GM18498 (cell line): ENCODE measurements around the gene APBA3.

Source experiments
- ATAC-seq: cut with Tn5 transposase; IDR thresholded peaks from one replicate; pipeline ENCODE4 v1.9.1; 2021; ENCODE audit warnings: mild to moderate bottlenecking, moderate library complexity; ENCODE audit not compliant: unreplicated experiment

Gene APBA3, protein sequence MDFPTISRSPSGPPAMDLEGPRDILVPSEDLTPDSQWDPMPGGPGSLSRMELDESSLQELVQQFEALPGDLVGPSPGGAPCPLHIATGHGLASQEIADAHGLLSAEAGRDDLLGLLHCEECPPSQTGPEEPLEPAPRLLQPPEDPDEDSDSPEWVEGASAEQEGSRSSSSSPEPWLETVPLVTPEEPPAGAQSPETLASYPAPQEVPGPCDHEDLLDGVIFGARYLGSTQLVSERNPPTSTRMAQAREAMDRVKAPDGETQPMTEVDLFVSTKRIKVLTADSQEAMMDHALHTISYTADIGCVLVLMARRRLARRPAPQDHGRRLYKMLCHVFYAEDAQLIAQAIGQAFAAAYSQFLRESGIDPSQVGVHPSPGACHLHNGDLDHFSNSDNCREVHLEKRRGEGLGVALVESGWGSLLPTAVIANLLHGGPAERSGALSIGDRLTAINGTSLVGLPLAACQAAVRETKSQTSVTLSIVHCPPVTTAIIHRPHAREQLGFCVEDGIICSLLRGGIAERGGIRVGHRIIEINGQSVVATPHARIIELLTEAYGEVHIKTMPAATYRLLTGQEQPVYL

GRCh38 chr19:3761382-3762129, at the start of gene APBA3:
Gene APBA3 (minus strand): TSS chr19:3761692. CDS start chr19:3760264, 1,428 bp downstream.
- ATAC-seq = peak; percentile 62

GRCh38 chr19:3810708-3811355, 49.3 kb upstream of the APBA3 start:
- ATAC-seq = no peak

DNA sequence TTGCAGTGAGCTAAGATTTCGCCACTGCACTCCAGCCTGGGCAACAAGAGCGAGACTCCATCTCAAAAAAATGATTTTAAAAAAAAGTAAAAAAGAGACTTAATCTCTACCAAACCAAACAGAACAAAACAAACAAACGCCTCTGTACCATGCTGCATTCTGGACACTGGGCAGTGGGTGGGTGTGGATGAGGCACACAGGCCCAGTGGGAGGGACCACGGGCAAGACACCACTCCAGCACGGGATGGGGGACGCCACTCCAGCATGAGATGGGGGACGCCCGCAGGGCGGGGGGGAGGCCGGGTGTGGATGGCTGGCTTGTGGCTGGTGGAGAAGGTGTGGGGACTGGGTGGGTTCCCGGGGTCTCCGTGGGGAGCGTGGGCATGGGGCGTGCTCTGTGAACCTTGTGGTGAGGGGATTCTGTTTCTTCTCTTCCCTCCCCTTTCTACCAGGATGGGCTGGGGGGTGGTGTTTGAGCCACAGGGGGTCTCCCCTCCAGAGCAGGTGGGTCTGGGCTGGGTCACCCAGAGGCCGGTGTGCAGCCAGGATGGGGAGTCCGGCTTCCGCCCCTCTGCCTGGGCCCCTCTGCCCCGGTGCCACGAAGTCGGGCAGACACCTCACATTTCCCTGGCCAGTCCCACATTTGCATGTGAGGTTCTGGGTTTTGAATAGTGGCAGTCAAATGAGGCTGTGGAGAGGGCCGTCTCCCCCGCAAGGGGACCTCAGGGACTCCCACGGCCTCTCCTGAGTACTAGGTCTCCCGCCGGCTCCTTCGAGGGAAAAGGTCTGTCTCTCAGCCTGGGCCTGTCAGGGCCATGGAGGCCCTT, 48.6 kb upstream of the APBA3 start:
- no peak for ATAC-seq

GRCh38 chr19:3808420-3809143, 47.1 kb upstream of the APBA3 start:
- ATAC-seq = no peak

DNA sequence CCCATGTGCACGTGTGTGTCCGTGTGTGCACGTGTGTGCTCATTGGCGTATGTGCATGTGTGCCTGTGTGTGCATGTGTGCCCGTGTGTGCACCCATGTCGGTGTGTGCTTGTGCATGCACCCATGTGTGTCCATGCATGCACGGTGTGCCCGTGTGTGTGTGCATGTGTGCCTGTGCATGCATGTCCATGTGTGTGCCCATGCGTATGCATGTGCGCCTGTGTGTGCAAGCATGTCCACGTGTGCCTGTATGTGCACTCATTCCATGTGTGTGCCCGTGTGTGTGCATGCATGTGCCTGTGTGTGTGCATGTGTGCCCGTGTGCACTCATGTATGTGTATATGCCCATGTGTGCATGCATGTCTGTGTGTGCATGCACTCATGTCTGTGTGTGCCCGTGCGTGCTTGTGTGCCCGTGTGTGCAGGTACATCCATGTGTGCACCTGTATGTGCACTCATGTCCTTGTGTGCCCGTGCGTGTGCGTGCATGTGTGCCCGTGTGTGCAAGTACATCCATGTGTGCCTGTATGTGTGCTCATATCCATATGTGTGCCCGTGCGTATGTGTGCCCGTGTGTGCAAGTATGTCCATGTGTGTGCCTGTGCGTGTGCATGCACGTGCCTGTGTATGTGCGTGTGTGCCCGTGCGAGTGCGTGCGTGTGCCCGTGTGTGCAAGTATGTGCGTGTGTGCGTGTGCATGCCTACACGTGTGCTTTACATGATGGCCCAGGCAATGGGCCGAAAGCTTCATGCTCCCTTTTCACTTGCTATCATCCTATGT, 46.3 kb upstream of the APBA3 start:
- no peak for ATAC-seq

DNA sequence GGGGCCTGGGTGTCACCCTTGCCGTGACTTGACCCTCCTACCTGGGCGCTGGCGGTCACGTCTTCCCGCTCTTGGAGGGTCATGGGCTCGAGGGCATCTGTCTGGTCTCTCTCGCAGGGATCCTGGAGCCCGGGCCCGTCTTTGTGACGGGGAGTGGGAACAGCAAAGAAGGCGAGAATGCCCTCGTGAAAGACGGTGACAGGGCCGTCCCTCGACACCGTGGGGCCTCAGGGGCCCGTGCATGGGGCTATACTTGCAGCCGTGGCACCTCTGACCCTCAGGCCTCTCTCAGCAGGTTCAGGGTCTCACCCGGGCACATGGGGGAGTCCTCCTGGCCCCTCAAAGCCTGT, 45.6 kb upstream of the APBA3 start:
- ATAC-seq = no peak

DNA sequence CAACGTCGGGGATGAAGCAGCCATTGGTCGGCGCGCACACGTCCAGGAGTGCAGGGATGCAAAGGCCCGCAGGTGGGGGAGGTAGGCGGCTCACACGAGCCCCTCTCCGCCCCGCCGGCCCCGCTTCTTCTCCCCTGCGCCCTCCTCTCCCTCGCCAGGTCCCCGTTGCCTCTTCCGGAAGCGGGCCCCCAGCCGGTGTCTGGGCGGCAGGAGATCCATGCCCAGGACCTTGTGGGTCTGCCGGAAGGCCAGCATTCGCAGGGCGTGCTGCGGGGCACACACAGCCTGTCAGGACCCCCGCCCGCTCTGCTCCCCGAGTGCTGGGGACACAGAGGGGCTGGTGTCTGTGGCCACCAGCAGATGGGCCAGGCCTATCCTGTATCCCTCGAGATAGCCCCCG, 44.4 kb upstream of the APBA3 start:
- ATAC-seq = no peak

DNA sequence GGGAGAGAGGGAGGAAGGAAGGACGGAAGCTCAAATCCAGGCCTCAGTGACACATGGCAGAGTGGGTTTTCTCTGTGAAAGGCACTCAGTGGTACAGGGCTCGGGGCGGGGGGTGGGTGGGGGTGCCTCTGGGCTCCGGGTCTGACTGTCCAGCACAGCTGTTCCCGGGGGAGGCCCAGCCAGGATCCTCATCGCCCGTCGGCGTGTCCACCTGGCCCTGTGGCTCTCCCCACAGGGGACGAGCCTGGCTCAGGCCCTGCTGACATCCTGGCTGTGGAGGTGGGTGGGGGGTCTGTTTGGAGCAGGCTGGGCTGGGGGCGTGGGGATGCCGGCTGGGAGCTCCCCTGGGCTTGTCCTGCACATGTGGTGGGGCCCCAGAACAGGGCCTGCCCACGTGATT, 42.9 kb upstream of the APBA3 start:
- no peak for ATAC-seq

DNA sequence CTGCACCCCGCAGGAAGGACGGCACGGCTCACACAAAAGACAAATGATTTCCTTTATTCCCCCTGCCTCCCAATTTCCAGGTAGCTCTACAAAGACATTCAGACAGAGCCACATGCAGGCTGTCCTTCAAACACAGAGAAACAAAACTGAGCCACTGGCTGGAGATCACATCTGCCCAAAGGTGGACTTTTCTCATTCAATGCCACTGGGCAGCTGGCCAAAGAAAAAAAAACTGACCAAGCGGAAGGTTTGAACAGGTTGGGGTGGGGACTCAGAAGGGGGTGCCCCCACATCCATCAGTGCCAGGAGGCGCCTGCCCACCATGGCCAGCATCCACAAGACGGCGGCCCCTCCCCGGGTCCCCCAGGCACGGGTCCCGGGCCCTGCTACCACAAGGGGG, 42.5 kb upstream of the APBA3 start:
- no peak for ATAC-seq

GRCh38 chr19:3803114-3803888, 41.8 kb upstream of the APBA3 start:
- no peak for ATAC-seq

DNA sequence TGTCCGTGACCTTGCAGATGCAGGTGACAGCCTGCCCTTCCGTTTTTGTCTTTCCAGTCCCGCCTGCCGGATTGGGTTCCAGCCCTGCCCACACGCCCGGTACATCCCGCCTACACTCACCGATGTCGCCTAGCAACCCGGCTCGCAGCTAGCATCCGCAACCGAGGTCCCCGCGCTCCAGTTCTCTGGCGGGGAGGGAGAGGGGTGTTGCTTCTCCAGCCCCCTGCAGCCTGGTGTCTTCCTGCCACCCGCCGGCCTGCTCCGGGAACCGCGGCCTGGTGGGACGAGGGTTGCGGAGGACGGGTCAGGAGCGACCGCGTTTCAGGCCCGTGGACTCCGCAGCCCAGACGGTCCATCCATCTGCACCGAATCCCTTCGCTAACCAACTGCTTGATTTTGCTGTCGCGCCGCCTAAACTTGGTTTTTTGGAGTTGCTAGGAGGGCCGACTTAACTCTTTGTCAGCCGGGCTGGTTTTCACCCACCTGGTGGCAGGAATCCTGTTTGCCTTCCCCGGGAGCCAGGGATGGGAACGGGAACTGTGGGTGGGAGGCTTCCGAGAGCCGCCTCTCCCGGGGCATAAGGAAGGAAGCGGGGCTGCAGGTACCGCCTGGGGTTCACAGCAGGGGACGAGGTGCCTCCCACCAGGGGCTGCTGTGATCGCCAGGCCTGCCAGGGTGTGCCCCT, 40.1 kb upstream of the APBA3 start:
- ATAC-seq = no peak

- no peak for ATAC-seq
These were observed 39.5 kb upstream of the APBA3 start for GRCh38 chr19:3800996-3801395.

DNA sequence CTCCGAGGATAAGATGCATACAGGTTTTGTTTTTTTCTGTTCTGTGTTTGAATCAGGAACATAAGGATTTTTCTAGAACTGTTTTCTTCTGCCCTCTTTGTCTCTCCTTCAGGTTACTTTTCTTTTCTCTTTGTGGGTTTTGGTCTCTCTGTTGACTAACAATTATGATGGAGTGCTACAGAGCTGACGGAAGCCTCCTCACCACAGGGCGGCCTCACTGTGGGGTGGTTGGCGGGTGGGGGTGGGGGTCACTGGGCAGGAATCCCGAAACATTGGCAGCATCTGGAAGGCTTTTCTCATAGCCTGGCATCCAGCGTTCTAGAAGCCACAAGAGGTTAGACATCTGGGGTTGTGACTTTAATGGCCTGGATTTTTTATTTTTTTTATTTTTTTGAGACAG, 36.6 kb upstream of the APBA3 start:
- no peak for ATAC-seq

DNA sequence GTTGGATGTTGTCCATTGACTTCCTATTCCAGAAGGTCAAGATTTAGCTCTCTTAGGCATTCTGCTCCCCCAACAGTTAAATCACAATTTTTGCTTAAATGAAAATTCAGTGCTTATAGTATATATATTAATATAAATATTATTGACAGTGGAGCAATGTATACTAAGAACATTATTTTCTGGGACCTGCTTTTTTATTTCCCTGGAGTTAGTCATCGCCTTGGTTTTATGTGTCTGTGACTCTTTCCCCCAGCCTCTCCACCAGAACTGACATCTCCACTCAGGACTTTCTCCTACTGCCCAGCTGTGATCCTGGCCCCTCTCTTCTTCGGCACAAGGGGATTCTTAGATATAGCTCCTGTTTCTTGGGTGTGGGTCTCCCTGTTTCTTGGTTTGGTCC, 34.9 kb upstream of the APBA3 start:
- no peak for ATAC-seq

DNA sequence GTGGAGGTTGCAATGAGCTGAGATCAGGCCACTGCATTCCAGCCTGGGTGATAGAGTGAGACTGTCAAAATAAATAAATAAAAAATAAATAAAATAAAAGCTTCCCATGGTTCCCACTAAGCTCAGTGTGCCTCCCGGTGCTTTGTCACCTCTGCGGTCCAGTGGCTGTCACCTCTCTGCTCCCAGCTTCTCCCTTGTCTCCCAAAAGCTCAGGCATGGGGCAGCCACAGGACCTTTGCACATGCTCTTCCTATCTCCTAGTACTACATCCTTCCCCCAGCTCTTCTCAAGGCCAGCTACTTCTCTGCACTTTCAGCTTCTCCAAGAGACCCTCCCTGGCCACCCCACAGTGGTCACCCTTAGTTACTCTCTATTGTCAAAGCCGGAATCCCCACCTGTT, 32.3 kb upstream of the APBA3 start:
- no peak for ATAC-seq

DNA sequence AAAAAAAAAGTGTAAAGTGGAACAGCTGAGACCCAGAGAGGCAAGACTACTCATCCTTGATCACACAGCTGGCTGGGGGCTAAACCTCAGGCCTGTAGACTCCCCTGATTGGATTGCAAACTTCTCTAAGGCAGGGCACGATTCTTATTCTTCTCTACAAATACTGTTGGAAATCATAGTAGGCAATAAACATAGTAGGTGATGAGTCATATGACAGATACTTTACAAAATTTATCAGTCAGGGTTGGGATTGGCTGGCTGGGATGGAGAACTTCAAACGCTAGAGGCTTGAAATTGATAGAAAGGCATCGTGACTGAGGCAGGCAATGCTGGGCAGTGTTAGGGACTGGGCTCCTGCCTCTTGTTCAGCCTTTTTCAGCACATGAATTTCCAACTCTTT, 30.6 kb upstream of the APBA3 start:
- ATAC-seq = no peak

- no peak for ATAC-seq
These were observed 29.4 kb upstream of the APBA3 start for GRCh38 chr19:3790941-3791340.

DNA sequence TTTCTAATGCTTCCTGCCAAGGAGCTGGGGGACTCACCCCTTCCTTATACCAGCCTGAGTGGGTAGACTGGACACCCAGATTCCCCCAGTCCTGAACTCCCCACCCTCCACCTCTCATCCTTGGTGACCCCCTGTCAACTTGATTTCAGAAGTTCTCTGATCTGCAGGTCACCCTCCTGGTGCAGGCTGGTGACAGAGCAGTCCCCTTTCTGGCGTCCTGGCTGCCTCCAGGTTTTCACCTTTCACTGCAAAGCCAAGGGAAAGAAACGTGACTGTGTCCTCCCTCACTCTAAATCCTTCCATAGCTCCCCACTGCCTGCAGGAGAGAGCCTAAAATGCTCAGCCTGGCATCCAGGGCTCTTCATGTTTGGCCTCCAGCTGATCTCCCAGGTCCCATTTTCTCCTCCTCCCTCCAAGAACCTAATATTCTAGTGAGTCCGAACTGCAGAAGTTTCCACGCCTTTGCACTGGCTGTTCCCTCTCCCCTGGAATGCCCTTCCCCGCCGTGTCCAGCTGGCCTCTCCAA, 28.8 kb upstream of the APBA3 start:
- no peak for ATAC-seq
